IMR-90 (cell line): ENCODE results near the gene COL5A1. TPM values are rescaled to one million over a fixed set of nuclear protein-coding genes. Genes with fewer than 3 reads are reported as not detected.
"Not testable (repeated sequence)": the region's sequence is repeated elsewhere in the genome, so short reads cannot be mapped to it uniquely, and the experiment has no call there.

Experiments used
- ATAC-seq: fragments of 200-7000 bp; cut with Tn5 transposase; 2 replicates; pipeline ENCODE4 v1.9.1; 2020; ENCODE audit warnings: low read depth, mild to moderate bottlenecking, moderate library complexity
- BruUV-seq: library from RNA; stranded (reverse); fragments of 400-500 nt; replicated peaks from 2 replicates; lab custom pipeline; 2021; lab: Mats Ljungman, UMichigan
- CTCF ChIA-PET: fragments of 300-600 bp; formaldehyde crosslinking; extraction: SDS; loops from one replicate; lab custom pipeline; 2021; ENCODE audit warnings: antibody characterized with exemption; lab: Yijun Ruan, JAX
- POLR2A ChIA-PET: fragments of 300-600 bp; sonication (Branson Sonifier 250); formaldehyde crosslinking; loops from one replicate; lab custom pipeline; 2022; ENCODE audit warnings: antibody characterized with exemption; ENCODE audit not compliant: unreplicated experiment; lab: Charles Lee
- DNase-seq: peaks from one replicate; pipeline ENCODE4 v3.0.0; 2013
- H2AFZ ChIP-seq: replicated peaks from 2 replicates; pipeline ENCODE3; 2013; ENCODE audit warnings: low read length, mild to moderate bottlenecking; ENCODE audit not compliant: poor library complexity
- H2AK5ac ChIP-seq: 2 replicates; pipeline ENCODE4 v1.6.1; 2013; ENCODE audit warnings: low read depth, low read length, inconsistent platforms
- H2AK9ac ChIP-seq: replicated peaks from 2 replicates; pipeline ENCODE3; 2013; ENCODE audit warnings: mild to moderate bottlenecking, low read depth, low read length, moderate library complexity; ENCODE audit not compliant: poor library complexity
- H2BK120ac ChIP-seq: 2 replicates; pipeline ENCODE4 v1.6.1; 2013; ENCODE audit warnings: low read depth, low read length, inconsistent platforms
- H2BK15ac ChIP-seq: 3 replicates; pipeline ENCODE4 v1.6.1; 2013; ENCODE audit warnings: low read depth, low read length, inconsistent platforms
- H2BK20ac ChIP-seq: 2 replicates; pipeline ENCODE4 v1.6.1; 2013; ENCODE audit warnings: low read depth, mild to moderate bottlenecking, inconsistent platforms, low read length, moderate library complexity
- H2BK5ac ChIP-seq: 2 replicates; pipeline ENCODE4 v1.6.1; 2013; ENCODE audit warnings: mild to moderate bottlenecking, low read depth, low read length, inconsistent platforms; ENCODE audit not compliant: poor library complexity, severe bottlenecking
- H3K14ac ChIP-seq: replicated peaks from 2 replicates; pipeline ENCODE4 v1.6.1; 2013; ENCODE audit warnings: low read depth, low read length, inconsistent platforms
- H3K18ac ChIP-seq: 2 replicates; pipeline ENCODE4 v1.6.1; 2013; ENCODE audit warnings: low read depth, low read length, control low read depth
- H3K23ac ChIP-seq: 2 replicates; pipeline ENCODE4 v1.6.1; 2013; ENCODE audit warnings: low read depth, low read length, inconsistent platforms
- H3K27ac ChIP-seq: 2 replicates; pipeline ENCODE4 v1.5.1; 2013; ENCODE audit warnings: mild to moderate bottlenecking, control low read depth, low read length; ENCODE audit not compliant: insufficient read depth
- H3K27me3 ChIP-seq: 2 replicates; pipeline ENCODE4 v1.6.1; 2013; ENCODE audit warnings: low read length; ENCODE audit not compliant: control insufficient read depth, insufficient read depth
- H3K36me3 ChIP-seq: 2 replicates; pipeline ENCODE4 v1.6.1; 2013; ENCODE audit warnings: low read length, mixed read lengths; ENCODE audit not compliant: control insufficient read depth, insufficient read depth
- H3K4ac ChIP-seq: 2 replicates; pipeline ENCODE4 v1.6.1; 2013; ENCODE audit warnings: low read depth, low read length, inconsistent platforms
- H3K4me1 ChIP-seq: 2 replicates; pipeline ENCODE4 v1.6.1; 2013; ENCODE audit warnings: low read length, mixed read lengths; ENCODE audit not compliant: control insufficient read depth, insufficient read depth
- H3K4me2 ChIP-seq: 2 replicates; pipeline ENCODE4 v1.6.1; 2013; ENCODE audit warnings: low read depth, mild to moderate bottlenecking, control low read depth, low read length, moderate library complexity
- H3K4me3 ChIP-seq: 2 replicates; pipeline ENCODE4 v1.5.1; 2013; ENCODE audit warnings: low read depth, mild to moderate bottlenecking, control low read depth, low read length, moderate library complexity; ENCODE audit not compliant: insufficient read depth
- H3K56ac ChIP-seq: 2 replicates; pipeline ENCODE4 v1.6.1; 2013; ENCODE audit warnings: low read length, inconsistent platforms; ENCODE audit not compliant: insufficient read depth; ENCODE audit errors: extremely low read depth
- H3K79me1 ChIP-seq, 2 experiments: 2 replicates each; pipeline ENCODE4 v1.6.1; 2013; ENCODE audit warnings: low read length in 2 of 2, inconsistent platforms in 1 of 2, low read depth in 1 of 2
- H3K9ac ChIP-seq: 2 replicates; pipeline ENCODE4 v1.6.1; 2013; ENCODE audit warnings: low read depth, low read length, control low read depth
- H3K9me1 ChIP-seq: 2 replicates; pipeline ENCODE4 v1.6.1; 2013; ENCODE audit warnings: low read length, inconsistent platforms; ENCODE audit not compliant: insufficient read depth
- H3K9me3 ChIP-seq: 2 replicates; pipeline ENCODE4 v1.6.1; 2013; ENCODE audit warnings: low read length; ENCODE audit not compliant: control insufficient read depth, insufficient read depth
- H4K20me1 ChIP-seq: 2 replicates; pipeline ENCODE4 v1.6.1; 2013; ENCODE audit warnings: low read length, inconsistent platforms; ENCODE audit not compliant: insufficient read depth
- H4K5ac ChIP-seq: 2 replicates; pipeline ENCODE4 v1.6.1; 2013; ENCODE audit warnings: mild to moderate bottlenecking, low read depth, low read length, control low read depth
- H4K8ac ChIP-seq, 2 experiments: 2 replicates each; pipeline ENCODE4 v1.6.1; 2013; ENCODE audit warnings: low read depth in 2 of 2, low read length in 2 of 2, control low read depth in 1 of 2, inconsistent platforms in 1 of 2
- H4K91ac ChIP-seq: 2 replicates; pipeline ENCODE4 v1.6.1; 2013; ENCODE audit warnings: low read depth, low read length, inconsistent platforms; ENCODE audit not compliant: insufficient read depth
- CEBPB ChIP-seq: IDR thresholded peaks from 2 replicates; pipeline ENCODE4 v1.6.1; 2012; ENCODE audit warnings: low read depth, low read length, improper control_type of control experiment
- CHD1 ChIP-seq: IDR thresholded peaks from 2 replicates; pipeline ENCODE4 v1.6.1; 2012; ENCODE audit warnings: low read depth, low read length, improper control_type of control experiment
- FOS ChIP-seq: fragments of 150-350 bp; IDR thresholded peaks from 2 replicates; pipeline ENCODE4 v1.6.1; 2016; ENCODE audit warnings: low read depth, low read length
- MAFK ChIP-seq: IDR thresholded peaks from 2 replicates; pipeline ENCODE4 v1.6.1; 2012; ENCODE audit warnings: low read depth, low read length, improper control_type of control experiment
- MAZ ChIP-seq: IDR thresholded peaks from 2 replicates; pipeline ENCODE4 v1.6.1; 2012; ENCODE audit warnings: low read depth, mild to moderate bottlenecking, low read length, improper control_type of control experiment, moderate library complexity, borderline replicate concordance
- POLR2A ChIP-seq: IDR thresholded peaks from 2 replicates; pipeline ENCODE4 v1.6.1; 2012; ENCODE audit warnings: mild to moderate bottlenecking, low read depth, low read length
- RAD21 ChIP-seq: IDR thresholded peaks from 2 replicates; pipeline ENCODE4 v1.6.1; 2012; ENCODE audit warnings: low read length, improper control_type of control experiment
- RCOR1 ChIP-seq: IDR thresholded peaks from 2 replicates; pipeline ENCODE4 v1.6.1; 2012; ENCODE audit warnings: mild to moderate bottlenecking, low read length, improper control_type of control experiment; ENCODE audit not compliant: insufficient replicate concordance
- SMC3 ChIP-seq: fragments of 150-350 bp; IDR thresholded peaks from 2 replicates; pipeline ENCODE4 v1.6.1; 2016; ENCODE audit warnings: low read depth, mild to moderate bottlenecking, antibody characterized with exemption, low read length, moderate library complexity
- WGBS, 2 experiments: methylation state at CpG; one replicate each; pipeline versions ENCODE4 v1.1.5 to v1.1.7; 2013; ENCODE audit warnings: missing lambda C conversion rate in 2 of 2; ENCODE audit not compliant: insufficient read length in 1 of 2; ENCODE audit errors: extremely low coverage in 2 of 2; 5-methylcytosine and 5-hydroxymethylcytosine counted together
- dilution Hi-C: fragments of 300-500 bp; cut with HindIII; formaldehyde crosslinking; loops from one replicate; pipeline ENCODE4 v1.14.3; 2018; ENCODE audit warnings: low sequenced_read_pairs; ENCODE audit not compliant: unreplicated experiment
- in situ Hi-C: fragments of 300-500 bp; cut with MboI; formaldehyde crosslinking; loops from 3 replicates; pipeline ENCODE4 v1.14.3; 2019; ENCODE audit warnings: low sequenced_read_pairs, inconsistent platforms, mixed read lengths
- intact Hi-C: fragments of 100-400 bp; cut with micrococcal nuclease; formaldehyde crosslinking; loops from 2 replicates; pipeline ENCODE4 v1.10.0; 2022
- polyA plus RNA-seq, 3 experiments: library from polyadenylated mRNA; depleted of rRNA; stranded (reverse); fragments of >200 nt; gene quantifications; 2 replicates each; pipeline ENCODE4 v1.2.3, GENCODE V29; 2012; ENCODE audit warnings: low replicate concordance in 1 of 3
- total RNA-seq: library from RNA; depleted of rRNA; stranded (reverse); fragments of >200 nt; gene quantifications from 2 replicates; pipeline ENCODE4 v1.2.3, GENCODE V29; 2012
- TF ChIP-seq, protein P1 (sequence below): fragments of 150-350 bp; IDR thresholded peaks from 2 replicates; pipeline ENCODE4 v1.6.1; 2016; ENCODE audit warnings: low read depth, mild to moderate bottlenecking, low read length, moderate library complexity, borderline replicate concordance

Gene COL5A1
- total and polyA plus RNA-seq, 2 of the 4 experiments (the other 2 are of a cell fraction), result 19.2 to 173 TPM

DNA sequence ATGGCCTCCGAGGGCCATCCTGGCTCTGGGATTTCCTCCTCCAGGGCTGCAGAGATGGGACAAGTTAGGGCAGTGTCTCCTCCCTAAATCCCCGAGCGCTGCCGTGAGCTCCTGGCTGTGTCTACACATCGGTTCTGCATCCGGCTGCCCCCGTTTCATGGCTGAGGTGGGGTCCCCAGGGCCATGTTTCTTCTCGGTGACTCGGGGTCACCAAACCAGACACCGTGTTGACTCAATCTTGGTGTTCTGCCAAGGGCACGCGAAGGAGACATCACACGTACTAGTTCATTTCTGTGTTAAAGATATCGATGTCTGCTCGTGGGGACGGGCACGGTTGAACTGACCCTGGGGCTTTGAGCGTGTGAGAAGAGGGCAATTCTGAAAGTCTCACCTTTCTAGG, 60.7 kb downstream of the COL5A1 start:
- H3K56ac ChIP-seq, result no peak overlapping the region
- dilution Hi-C loops, result no loop called here
- no peak for ATAC-seq
- no peak overlapping the region for H3K4ac ChIP-seq
- no peaks in the 10 kb centered on the region for H3K27me3 ChIP-seq
- no peak overlapping the region for H3K4me3 ChIP-seq
- H2AK5ac ChIP-seq, result no peak overlapping the region
- no peak overlapping the region for H2AFZ ChIP-seq
- no peaks in the 10 kb centered on the region for H3K9me3 ChIP-seq
- intact Hi-C loops, result no loop called here
- no peak overlapping the region for H3K27ac ChIP-seq
- no peak overlapping the region for H3K14ac ChIP-seq
- TF ChIP-seq SMC3, result no peak
- no peak for TF ChIP-seq CEBPB
- TF ChIP-seq RCOR1, result no peak
- no peak for TF ChIP-seq MAFK
- TF ChIP-seq FOS, result no peak
- TF ChIP-seq RAD21, result no peak
- TF ChIP-seq MAZ, result no peak
- TF ChIP-seq, protein P1, sequence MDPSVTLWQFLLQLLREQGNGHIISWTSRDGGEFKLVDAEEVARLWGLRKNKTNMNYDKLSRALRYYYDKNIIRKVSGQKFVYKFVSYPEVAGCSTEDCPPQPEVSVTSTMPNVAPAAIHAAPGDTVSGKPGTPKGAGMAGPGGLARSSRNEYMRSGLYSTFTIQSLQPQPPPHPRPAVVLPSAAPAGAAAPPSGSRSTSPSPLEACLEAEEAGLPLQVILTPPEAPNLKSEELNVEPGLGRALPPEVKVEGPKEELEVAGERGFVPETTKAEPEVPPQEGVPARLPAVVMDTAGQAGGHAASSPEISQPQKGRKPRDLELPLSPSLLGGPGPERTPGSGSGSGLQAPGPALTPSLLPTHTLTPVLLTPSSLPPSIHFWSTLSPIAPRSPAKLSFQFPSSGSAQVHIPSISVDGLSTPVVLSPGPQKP, result no peak
- TF ChIP-seq CHD1, result no peak
- no peak for TF ChIP-seq POLR2A
- 70% methylated on average over 10 of the region's 18 CpGs; no CpG with 5 or more reads in 1 of the 2 experiments for WGBS, 2 experiments
- no peak overlapping the region for H2BK5ac ChIP-seq
- no peak overlapping the region for H3K18ac ChIP-seq
- in situ Hi-C loops, result no loop called here
- H2AK9ac ChIP-seq, result no peak overlapping the region
- no peak overlapping the region for H3K4me2 ChIP-seq
- H3K36me3 ChIP-seq, result peaks cover 66% of the 10 kb centered on the region
- peaks cover 31 to 95% of the 10 kb centered on the region in 2 experiments for H3K79me1 ChIP-seq
- ChIA-PET POLR2A (no interaction called here), CTCF (no interaction called here)
- H3K9ac ChIP-seq, result no peak overlapping the region
- H4K20me1 ChIP-seq, result peaks cover 96% of the 10 kb centered on the region
- H4K5ac ChIP-seq, result no peak overlapping the region
- no peak overlapping the region for H3K23ac ChIP-seq
- H4K8ac ChIP-seq, result no peak overlapping the region
- H3K9me1 ChIP-seq, result peaks cover 4% of the 10 kb centered on the region
- no peak overlapping the region for H2BK20ac ChIP-seq
- H2BK15ac ChIP-seq, result no peak overlapping the region
- no peak for DNase-seq
- no peak overlapping the region for H2BK120ac ChIP-seq
- BruUV-seq, result no TSS peak
- H3K4me1 ChIP-seq, result peaks cover 17% of the 10 kb centered on the region
- H4K91ac ChIP-seq, result no peak overlapping the region

DNA sequence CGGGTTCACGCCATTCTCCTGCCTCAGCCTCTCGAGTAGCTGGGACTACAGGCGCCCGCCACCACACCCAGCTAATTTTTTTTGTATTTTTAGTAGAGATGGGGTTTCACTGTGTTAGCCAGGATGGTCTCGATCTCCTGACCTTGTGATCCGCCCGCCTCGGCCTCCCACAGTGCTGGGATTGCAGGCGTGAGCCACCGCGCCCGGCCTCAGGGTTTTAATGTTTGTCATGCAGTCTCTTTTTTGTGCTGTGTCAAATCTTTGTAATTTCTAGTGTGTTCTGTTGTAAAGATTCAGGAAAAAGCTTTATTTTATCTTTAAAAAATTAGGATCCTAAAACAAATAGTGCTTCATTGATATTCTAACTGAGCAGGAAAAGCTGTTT, 62.1 kb downstream of the COL5A1 start:
- CTCF ChIA-PET, H2BK5ac ChIP-seq, H3K27ac ChIP-seq, H4K5ac ChIP-seq, H4K8ac ChIP-seq, H4K91ac ChIP-seq, H3K9me3 ChIP-seq, H3K9me1 ChIP-seq, H2AK9ac ChIP-seq, H2BK15ac ChIP-seq, H2BK120ac ChIP-seq, DNase-seq, H3K4me2 ChIP-seq, POLR2A ChIA-PET, H3K27me3 ChIP-seq, H3K23ac ChIP-seq, H2BK20ac ChIP-seq, dilution Hi-C loops, H3K4ac ChIP-seq, H3K18ac ChIP-seq, ATAC-seq, BruUV-seq, H2AK5ac ChIP-seq, H3K14ac ChIP-seq, H3K56ac ChIP-seq, intact Hi-C loops, H2AFZ ChIP-seq, in situ Hi-C loops, H3K9ac ChIP-seq, H3K4me3 ChIP-seq: not testable (repeated sequence)
- Histone ChIP-seq H3K4me1 (peaks cover 25% of the 10 kb centered on the region), H3K79me1 (peaks cover 22 to 94% of the 10 kb centered on the region in 2 experiments), H3K36me3 (peaks cover 72% of the 10 kb centered on the region), H4K20me1 (peaks cover 96% of the 10 kb centered on the region)
- no CpG with 5 or more reads among the region's 13 CpGs for WGBS, 2 experiments
